Left lung (tissue), 10 donors: ENCODE measurements around the gene TSKU. TPM values are rescaled to one million over a fixed set of nuclear protein-coding genes. Genes with fewer than 3 reads are reported as not detected.
"Not testable (repeated sequence)": the region's sequence is repeated elsewhere in the genome, so short reads cannot be mapped to it uniquely, and the experiment has no call there.

Experiments
- ATAC-seq: fragments of 200-7000 bp; cut with Tn5 transposase; one replicate; pipeline ENCODE4 v1.9.1; 2020; ENCODE audit warnings: moderate library complexity
- DNase-seq, 4 donors: peaks; one replicate each; pipeline ENCODE4 v3.0.0-alpha.2; 2013 to 2020
- H3K27ac ChIP-seq, 2 donors: fragments of 200-600 bp; sonication (generic) in 1 of 2; one replicate each; pipeline versions ENCODE4 v1.5.0 to v1.8.0; 2020 to 2021
- H3K27me3 ChIP-seq, 2 donors: fragments of 200-600 bp; sonication (generic) in 1 of 2; one replicate each; pipeline versions ENCODE4 v1.5.0 to v1.8.0; 2020 to 2021
- H3K36me3 ChIP-seq, 2 donors: fragments of 200-600 bp; sonication (generic) in 1 of 2; one replicate each; pipeline versions ENCODE4 v1.5.0 to v1.8.0; 2020 to 2021
- H3K4me1 ChIP-seq, 2 donors: fragments of 200-600 bp; one replicate each; pipeline ENCODE4 v1.8.0; 2021
- H3K4me3 ChIP-seq, 2 donors: fragments of 200-600 bp; sonication (generic) in 1 of 2; one replicate each; pipeline versions ENCODE4 v1.5.0 to v1.8.0; 2020 to 2021; ENCODE audit warnings: mild to moderate bottlenecking in 1 of 2
- H3K9me3 ChIP-seq, 2 donors: fragments of 200-600 bp; sonication (generic) in 1 of 2; one replicate each; pipeline versions ENCODE4 v1.5.0 to v1.8.0; 2020 to 2021
- intact Hi-C, 2 donors: fragments of 100-400 bp; cut with DNase I; formaldehyde crosslinking; loops; one replicate each; pipeline versions ENCODE4 v1.11.2 to v1.14.2; 2022
- polyA plus RNA-seq, 6 donors: library from polyadenylated mRNA; unstranded; fragments of 120-200 nt; gene quantifications; one replicate each; pipeline ENCODE4 v1.2.1, GENCODE V29; 2013; ENCODE audit not compliant: insufficient read length in 6 of 6
- total RNA-seq, 2 donors: library from RNA; stranded (reverse); fragmentation: NEBNext Ultra II Directional; extraction: Animal tissue kit (Norgen Biotek cat#: 25700); gene quantifications; one replicate each; pipeline ENCODE4 v1.2.1, GENCODE V29; 2021
- TF ChIP-seq, protein P1 (sequence below), 2 donors: fragments of 200-600 bp; sonication (generic) in 1 of 2; IDR thresholded peaks; one replicate each; pipeline versions ENCODE4 v1.5.0 to v1.8.0; 2021; ENCODE audit warnings: antibody characterized with exemption in 2 of 2
- donor health status: DM: no; HTN: yes; CAD: no.
- donor health status: DM: no; HTN: no; CAD: no.

TSKU gene
- total and polyA plus RNA-seq, 8 donors: 12.7 to 36.6 (median 28.3) TPM

DNA sequence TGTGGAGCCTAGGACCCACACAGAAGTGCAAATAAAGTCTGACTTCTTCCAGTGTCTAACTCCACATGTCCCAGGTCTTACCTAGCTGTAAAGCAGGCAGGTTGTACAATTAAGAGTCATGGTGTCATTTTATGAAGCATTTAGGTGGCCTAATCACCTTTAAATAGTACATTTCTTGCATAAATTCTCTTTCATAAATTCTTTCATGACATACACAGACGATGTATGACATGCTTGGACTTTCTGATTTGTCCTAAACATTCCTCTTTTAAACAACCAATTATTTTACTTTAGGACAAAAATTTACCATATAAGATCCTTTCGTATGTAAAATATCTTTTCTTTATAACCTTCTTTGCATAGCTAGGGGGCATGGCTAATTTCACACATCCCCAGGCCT is 31.3 kb downstream of the TSKU start:
- intact Hi-C loops: no loop called here
- no peak overlapping the region for H3K27ac ChIP-seq

DNA sequence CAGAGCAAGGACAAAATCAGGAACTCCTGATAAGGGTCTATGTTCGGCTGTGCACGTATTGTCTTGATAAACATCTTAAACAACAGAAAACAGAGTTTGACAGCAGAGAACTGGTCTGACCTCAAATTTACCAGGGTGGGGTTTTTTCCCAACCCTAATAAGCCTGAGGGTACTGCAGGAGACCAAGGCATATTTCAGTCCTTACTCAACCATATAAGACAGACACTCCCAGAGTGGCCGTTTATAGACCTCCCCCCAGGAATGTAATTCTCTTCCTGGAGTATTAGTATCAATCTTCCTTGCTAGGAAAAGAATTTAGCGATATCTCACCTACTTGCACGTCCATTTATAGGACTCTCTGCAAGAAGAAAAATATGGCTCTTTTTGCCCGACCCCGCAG is 32.5 kb downstream of the TSKU start:
- DNase-seq, H3K4me3 ChIP-seq, H3K27ac ChIP-seq, H3K36me3 ChIP-seq, H3K4me1 ChIP-seq, intact Hi-C loops, ATAC-seq, H3K27me3 ChIP-seq: not testable (repeated sequence)
- peaks cover 0 to 33% of the 10 kb centered on the region in 2 donors for H3K9me3 ChIP-seq

More for the DNA sequence above, 31.3 kb downstream of the TSKU start:
- TF ChIP-seq, protein P1, sequence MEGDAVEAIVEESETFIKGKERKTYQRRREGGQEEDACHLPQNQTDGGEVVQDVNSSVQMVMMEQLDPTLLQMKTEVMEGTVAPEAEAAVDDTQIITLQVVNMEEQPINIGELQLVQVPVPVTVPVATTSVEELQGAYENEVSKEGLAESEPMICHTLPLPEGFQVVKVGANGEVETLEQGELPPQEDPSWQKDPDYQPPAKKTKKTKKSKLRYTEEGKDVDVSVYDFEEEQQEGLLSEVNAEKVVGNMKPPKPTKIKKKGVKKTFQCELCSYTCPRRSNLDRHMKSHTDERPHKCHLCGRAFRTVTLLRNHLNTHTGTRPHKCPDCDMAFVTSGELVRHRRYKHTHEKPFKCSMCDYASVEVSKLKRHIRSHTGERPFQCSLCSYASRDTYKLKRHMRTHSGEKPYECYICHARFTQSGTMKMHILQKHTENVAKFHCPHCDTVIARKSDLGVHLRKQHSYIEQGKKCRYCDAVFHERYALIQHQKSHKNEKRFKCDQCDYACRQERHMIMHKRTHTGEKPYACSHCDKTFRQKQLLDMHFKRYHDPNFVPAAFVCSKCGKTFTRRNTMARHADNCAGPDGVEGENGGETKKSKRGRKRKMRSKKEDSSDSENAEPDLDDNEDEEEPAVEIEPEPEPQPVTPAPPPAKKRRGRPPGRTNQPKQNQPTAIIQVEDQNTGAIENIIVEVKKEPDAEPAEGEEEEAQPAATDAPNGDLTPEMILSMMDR (IDR thresholded peaks at IDR 0.05): no peak
- peaks cover 0 to 10% of the 10 kb centered on the region in 2 donors for H3K4me1 ChIP-seq
- no peak overlapping the region for H3K4me3 ChIP-seq
- H3K36me3 ChIP-seq: no peaks in the 10 kb centered on the region
- H3K27me3 ChIP-seq: no peaks in the 10 kb centered on the region
- no peak for DNase-seq
- H3K9me3 ChIP-seq: peaks cover 0 to 33% of the 10 kb centered on the region in 2 donors
- ATAC-seq: no peak

DNA sequence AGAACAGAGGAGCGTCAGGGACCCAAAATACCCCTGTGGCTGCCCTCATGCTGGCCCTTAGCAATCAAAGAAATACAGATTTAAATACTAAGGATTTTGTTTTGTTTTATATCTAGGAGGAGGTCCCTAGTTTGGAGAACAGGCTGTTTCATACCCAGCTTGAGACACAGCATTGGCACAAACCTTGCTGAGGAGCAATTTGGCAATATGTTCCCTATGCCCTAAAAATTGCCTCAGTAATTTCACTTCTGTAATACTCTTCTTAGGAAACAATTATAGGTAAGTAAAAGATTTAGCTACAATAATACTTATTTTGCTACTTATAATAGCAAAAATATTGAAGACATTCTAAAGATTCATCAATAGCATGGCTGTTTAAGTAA is 37.0 kb downstream of the TSKU start:
- Histone ChIP-seq H3K4me3 (no peak overlapping the region), H3K27me3 (no peaks in the 10 kb centered on the region), H3K4me1 (peaks cover 0 to 24% of the 10 kb centered on the region in 2 donors), H3K36me3 (no peaks in the 10 kb centered on the region), H3K27ac (no peak overlapping the region), H3K9me3 (peaks cover 0 to 22% of the 10 kb centered on the region in 2 donors)
- DNase-seq: no peak
- intact Hi-C loops: no loop called here
- TF ChIP-seq, protein P1 (IDR thresholded peaks at IDR 0.05): no peak
- no peak for ATAC-seq

DNA sequence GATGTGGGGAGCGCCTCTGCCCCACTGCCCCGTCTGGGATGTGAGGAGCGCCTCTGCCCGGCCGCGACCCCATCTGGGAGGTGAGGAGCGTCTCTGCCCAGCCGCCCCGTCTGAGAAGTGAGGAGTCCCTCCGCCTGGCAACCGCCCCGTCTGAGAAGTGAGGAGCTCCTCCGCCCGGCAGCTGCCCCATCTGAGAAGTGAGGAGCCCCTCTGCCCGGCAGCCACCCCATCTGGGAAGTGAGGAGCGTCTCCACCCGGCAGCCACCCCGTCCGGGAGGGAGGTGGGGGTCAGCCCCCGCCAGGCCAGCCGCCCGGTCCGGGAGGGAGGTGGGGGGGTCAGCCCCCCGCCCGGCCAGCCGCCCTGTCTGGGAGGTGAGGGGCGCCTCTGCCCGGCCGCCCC is 38.2 kb downstream of the TSKU start:
- DNase-seq, H3K36me3 ChIP-seq, H3K27ac ChIP-seq, ATAC-seq, H3K4me3 ChIP-seq, intact Hi-C loops, H3K27me3 ChIP-seq: not testable (repeated sequence)
- Histone ChIP-seq H3K9me3 (peaks cover 0 to 11% of the 10 kb centered on the region in 2 donors), H3K4me1 (peaks cover 0 to 34% of the 10 kb centered on the region in 2 donors)

DNA sequence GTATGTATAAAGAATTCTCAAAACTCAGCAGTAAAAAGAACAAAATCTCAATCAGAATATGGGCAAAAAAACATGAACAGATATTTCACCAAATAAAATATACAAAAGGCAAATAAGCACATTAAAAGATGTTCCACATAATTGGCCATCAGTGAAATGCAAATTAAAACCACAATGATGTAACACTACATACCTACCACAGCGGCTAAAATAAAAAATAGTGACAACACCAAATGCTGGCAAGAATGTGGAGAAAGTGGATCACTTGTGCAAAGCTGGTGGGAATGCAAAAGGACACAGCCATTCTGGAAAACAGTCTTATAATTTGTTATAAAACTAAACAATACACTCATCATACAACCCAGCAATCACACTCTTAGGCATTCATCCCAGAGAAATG is 39.2 kb downstream of the TSKU start:
- H3K9me3 ChIP-seq: peaks cover 0 to 2% of the 10 kb centered on the region in 2 donors
- H3K27ac ChIP-seq: no peak overlapping the region
- intact Hi-C loops: no loop called here
- H3K4me3 ChIP-seq: no peak overlapping the region
- H3K36me3 ChIP-seq: no peaks in the 10 kb centered on the region
- DNase-seq: no peak
- no peak for ATAC-seq
- TF ChIP-seq, protein P1 (IDR thresholded peaks at IDR 0.05): no peak
- H3K27me3 ChIP-seq: no peaks in the 10 kb centered on the region
- H3K4me1 ChIP-seq: peaks cover 0 to 34% of the 10 kb centered on the region in 2 donors

DNA sequence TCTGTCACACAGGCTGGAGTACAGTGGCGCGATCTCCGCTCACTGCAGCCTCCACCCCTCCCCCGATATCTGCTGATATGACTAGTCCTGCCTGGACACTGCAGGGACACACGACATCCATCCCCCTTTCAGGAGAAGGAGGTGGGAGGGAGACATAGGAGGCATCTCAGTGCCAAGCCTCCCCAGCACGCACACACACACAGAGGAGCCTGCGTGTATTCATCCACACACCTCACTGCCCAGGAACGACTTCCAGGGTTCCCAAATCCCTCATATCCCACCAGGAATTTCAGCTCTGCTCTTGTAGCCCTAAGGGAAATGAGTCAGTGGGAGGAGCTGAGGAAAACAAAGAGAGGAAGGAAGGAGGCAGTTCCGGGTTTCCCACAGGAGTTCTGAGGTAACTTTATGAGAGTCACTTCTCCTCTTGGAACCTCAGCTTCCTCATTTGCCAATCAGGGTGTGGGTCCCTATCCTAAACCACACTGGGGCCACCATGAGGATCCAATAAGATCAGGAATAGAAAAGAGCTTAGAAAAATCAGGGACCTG is 40.4 kb downstream of the TSKU start:
- H3K27ac ChIP-seq: peak overlapping the region; percentile 70 to 82
- H3K36me3 ChIP-seq: no peaks in the 10 kb centered on the region
- intact Hi-C loops: no loop called here
- no peak for DNase-seq
- TF ChIP-seq, protein P1 (IDR thresholded peaks at IDR 0.05): no peak
- no peak overlapping the region for H3K4me3 ChIP-seq
- peaks cover 0 to 34% of the 10 kb centered on the region in 2 donors for H3K4me1 ChIP-seq
- no peaks in the 10 kb centered on the region for H3K9me3 ChIP-seq
- peak; percentile 71 for ATAC-seq
- no peaks in the 10 kb centered on the region for H3K27me3 ChIP-seq
